Astrocyte of the spinal cord (primary cell): ENCODE data around the gene KLHDC8A.
"Not testable (repeated sequence)": the region's sequence is repeated elsewhere in the genome, so short reads cannot be mapped to it uniquely, and the experiment has no call there.

Source experiments
- DNase-seq: peaks from one replicate; pipeline ENCODE4 v3.0.0; 2011; ENCODE audit warnings: low read depth, low spot score
- H3K4me3 ChIP-seq: 2 replicates; pipeline ENCODE4 v1.5.1; 2011; ENCODE audit warnings: low read depth, mild to moderate bottlenecking, low read length, moderate library complexity
- CTCF ChIP-seq: IDR thresholded peaks from 2 replicates; pipeline ENCODE4 v1.5.1; 2012; ENCODE audit warnings: low read depth, mild to moderate bottlenecking, low read length, inconsistent platforms
- in situ Hi-C: cut with HindIII; loops from 2 replicates; pipeline ENCODE4 v1.10.0; 2017; ENCODE audit warnings: low sequenced_read_pairs

The KLHDC8A gene

GRCh38 chr1:205298191-205298994, 58.3 kb downstream of the KLHDC8A start:
- in situ Hi-C loops = no loop called here
- no peak for TF ChIP-seq CTCF
- DNase-seq = peak; percentile 96
- H3K4me3 ChIP-seq = no peak overlapping the region

GRCh38 chr1:205297546-205298177, 59.1 kb downstream of the KLHDC8A start:
- H3K4me3 ChIP-seq, in situ Hi-C loops: not testable (repeated sequence)
- peak; percentile 10 for DNase-seq

- no peak for TF ChIP-seq CTCF
- no peak overlapping the region for H3K4me3 ChIP-seq
- DNase-seq = no peak
- in situ Hi-C loops = no loop called here
Observed at GRCh38 chr1:205296154-205296553, 60.6 kb downstream of the KLHDC8A start.

GRCh38 chr1:205294934-205295333, 61.8 kb downstream of the KLHDC8A start:
- DNase-seq = no peak
- in situ Hi-C loops = no loop called here
- no peak overlapping the region for H3K4me3 ChIP-seq
- no peak for TF ChIP-seq CTCF

- DNase-seq = peak; percentile 80
- TF ChIP-seq CTCF = no peak
- in situ Hi-C loops = no loop called here
- no peak overlapping the region for H3K4me3 ChIP-seq
Observed at GRCh38 chr1:205294175-205294917, 62.4 kb downstream of the KLHDC8A start.

GRCh38 chr1:205293350-205294074, 63.2 kb downstream of the KLHDC8A start:
- DNase-seq = no peak
- in situ Hi-C loops = no loop called here
- TF ChIP-seq CTCF = no peak
- H3K4me3 ChIP-seq = no peak overlapping the region
